Transverse colon (tissue), 4 donors: ENCODE results near the gene IL21. TPM values are rescaled to one million over a fixed set of nuclear protein-coding genes. Genes with fewer than 3 reads are reported as not detected.

Experiments used
- DNase-seq: peaks from one replicate; pipeline ENCODE4 v3.0.0-alpha.2; 2019
- H3K27ac ChIP-seq, 4 donors: fragments of 200-600 bp; sonication (generic); 2 replicates each; pipeline ENCODE4 v1.5.1; 2016 to 2018; ENCODE audit warnings: inconsistent platforms in 4 of 4
- H3K27me3 ChIP-seq: fragments of 200-600 bp; sonication (generic); 2 replicates; pipeline ENCODE4 v1.5.1; 2017; ENCODE audit warnings: inconsistent platforms
- H3K36me3 ChIP-seq, 4 donors: fragments of 200-600 bp; sonication (generic); 2 replicates each; pipeline ENCODE4 v1.5.1; 2017 to 2019; ENCODE audit warnings: inconsistent platforms in 4 of 4
- H3K4me1 ChIP-seq, 4 donors: fragments of 200-600 bp; sonication (generic); 2 replicates each; pipeline ENCODE4 v1.5.1; 2017 to 2020; ENCODE audit warnings: inconsistent platforms in 4 of 4
- H3K4me3 ChIP-seq, 4 donors: fragments of 200-600 bp; sonication (generic); 1 replicate in 1 of 4; 2 replicates in 3 of 4; pipeline versions ENCODE4 v1.5.1 to v1.6.1; 2017 to 2019; ENCODE audit warnings: inconsistent platforms in 4 of 4
- H3K9me3 ChIP-seq, 2 donors: fragments of 200-600 bp; sonication (generic); 2 replicates each; pipeline ENCODE4 v1.5.1; 2017 to 2019; ENCODE audit warnings: inconsistent platforms in 2 of 2
- CTCF ChIP-seq, 5 experiments: fragments of 200-600 bp in 3 of 5; fragments of 450-650 bp in 2 of 5; sonication (generic) in 3 of 5; IDR thresholded peaks; 1 replicate in 2 of 5; 2 replicates in 3 of 5; pipeline ENCODE4 v1.5.1; 2016 to 2017; ENCODE audit warnings: antibody characterized with exemption in 5 of 5, inconsistent platforms in 3 of 5, mild to moderate bottlenecking in 2 of 5, moderate library complexity in 1 of 5
- EP300 ChIP-seq: sonication (generic); formaldehyde crosslinking; IDR thresholded peaks from one replicate; pipeline ENCODE4 v1.6.1; 2017; ENCODE audit warnings: antibody characterized with exemption, low read depth
- POLR2A ChIP-seq: fragments of 450-650 bp; IDR thresholded peaks from one replicate; pipeline ENCODE4 v1.6.1; 2016; ENCODE audit warnings: antibody characterized with exemption, mild to moderate bottlenecking, moderate library complexity
- POLR2AphosphoS5 ChIP-seq, 3 donors: sonication (generic); formaldehyde crosslinking; IDR thresholded peaks; one replicate each; pipeline ENCODE4 v1.6.1; 2016; ENCODE audit warnings: antibody characterized with exemption in 3 of 3
- WGBS, 2 donors: methylation state at CpG; one replicate each; pipeline ENCODE4 v1.1.5; 2018; ENCODE audit warnings: low coverage in 1 of 2; 5-methylcytosine and 5-hydroxymethylcytosine counted together
- in situ Hi-C, 4 donors: fragments of 200-750 bp; cut with MboI; loops; one replicate each; pipeline versions ENCODE4 v1.15.0 to v1.15.1; 2017; ENCODE audit warnings: low sequenced_read_pairs in 3 of 4, low pct_ligation_motif_present in 1 of 4, low pct_unique_long_range_greater_than_20kb in 1 of 4
- intact Hi-C: fragments of 100-400 bp; cut with DNase I; formaldehyde crosslinking; loops from one replicate; pipeline ENCODE4 v1.15.1; 2023; ENCODE audit warnings: low total_unique reads
- total RNA-seq, 4 donors: library from RNA; depleted of rRNA; stranded (reverse); fragments of >200 nt; gene quantifications; one replicate each; pipeline ENCODE4 v1.1.0, GENCODE V29; 2016

IL21 gene
- total RNA-seq, 4 donors from 2014 or later: 0.16 TPM; not detected in 3

- WGBS, 2 donors: 80 to 85% methylated on average over 1 to 2 of the region's 2 CpGs
- in situ Hi-C loops: no loop called here
- TF ChIP-seq CTCF (IDR thresholded peaks at IDR 0.05): no peak
- no peak for TF ChIP-seq POLR2A
- no peak for TF ChIP-seq EP300
- TF ChIP-seq POLR2AphosphoS5 (IDR thresholded peaks at IDR 0.05): no peak
These were observed 1.3 kb downstream of the IL21 start for GRCh38 chr4:122619611-122620010.

GRCh38 chr4:122617597-122618593 is 3.0 kb downstream of the IL21 start:
- DNase-seq: no peak
- Histone ChIP-seq H3K4me3 (no peak overlapping the region), H3K27me3 (no peaks in the 10 kb centered on the region), H3K36me3 (no peaks in the 10 kb centered on the region), H3K4me1 (no peaks in the 10 kb centered on the region), H3K9me3 (no peaks in the 10 kb centered on the region), H3K27ac (no peak overlapping the region)
- no peak for TF ChIP-seq CTCF (IDR thresholded peaks at IDR 0.05)
- TF ChIP-seq EP300: no peak
- TF ChIP-seq POLR2A: no peak
- TF ChIP-seq POLR2AphosphoS5 (IDR thresholded peaks at IDR 0.05): no peak
- in situ Hi-C loops: no loop called here
- intact Hi-C loops: no loop called here
- 55 to 63% methylated on average over 4 to 7 of the region's 7 CpGs for WGBS, 2 donors

More at GRCh38 chr4:122619611-122620010, 1.3 kb downstream of the IL21 start:
- DNase-seq: no peak
- H3K27me3 ChIP-seq: no peaks in the 10 kb centered on the region
- no peak overlapping the region for H3K4me3 ChIP-seq
- intact Hi-C loops: no loop called here
- no peaks in the 10 kb centered on the region for H3K36me3 ChIP-seq
- H3K27ac ChIP-seq: no peak overlapping the region
- H3K9me3 ChIP-seq: no peaks in the 10 kb centered on the region
- no peaks in the 10 kb centered on the region for H3K4me1 ChIP-seq

- Histone ChIP-seq H3K27ac (no peak overlapping the region), H3K36me3 (no peaks in the 10 kb centered on the region), H3K27me3 (no peaks in the 10 kb centered on the region), H3K9me3 (no peaks in the 10 kb centered on the region), H3K4me1 (no peaks in the 10 kb centered on the region), H3K4me3 (no peak overlapping the region)
- TF ChIP-seq CTCF (IDR thresholded peaks at IDR 0.05): no peak
- TF ChIP-seq POLR2A: no peak
- TF ChIP-seq POLR2AphosphoS5 (IDR thresholded peaks at IDR 0.05): no peak
- no peak for TF ChIP-seq EP300
- in situ Hi-C loops (no loop called here), intact Hi-C loops (no loop called here)
- 57 to 60% methylated on average over 4 to 6 of the region's 6 CpGs for WGBS, 2 donors
- no peak for DNase-seq
These were observed 3.8 kb downstream of the IL21 start for GRCh38 chr4:122616915-122617596.

- no peak for DNase-seq
- in situ Hi-C loops: no loop called here
- no peak for TF ChIP-seq POLR2AphosphoS5 (IDR thresholded peaks at IDR 0.05)
- TF ChIP-seq EP300: no peak
- TF ChIP-seq POLR2A: no peak
- no peak for TF ChIP-seq CTCF (IDR thresholded peaks at IDR 0.05)
- H3K4me3 ChIP-seq: no peak overlapping the region
- H3K27ac ChIP-seq: no peak overlapping the region
- H3K27me3 ChIP-seq: no peaks in the 10 kb centered on the region
- intact Hi-C loops: no loop called here
- 93 to 100% methylated on average over 1 of the region's 1 CpG for WGBS, 2 donors
- no peaks in the 10 kb centered on the region for H3K9me3 ChIP-seq
- no peaks in the 10 kb centered on the region for H3K36me3 ChIP-seq
- no peaks in the 10 kb centered on the region for H3K4me1 ChIP-seq
These were observed 6.2 kb downstream of the IL21 start for GRCh38 chr4:122614621-122615020.
